ENCODE results near the gene FGB. TPM values are rescaled to one million over a fixed set of nuclear protein-coding genes. Genes with fewer than 3 reads are reported as not detected.

FGB gene
- total RNA-seq, 1 experiment from 2014 or later: 29.4 TPM

- no peak overlapping the region for H3K4me3 Mint-ChIP-seq (ENCODE audit: unreplicated experiment)
- Histone ChIP-seq H3K36me3 (ENCODE audit: control insufficient read depth, insufficient read depth, low read length) (no peaks in the 10 kb centered on the region), H3K4me1 (peaks cover 17% of the 10 kb centered on the region), H3K9me3 (no peaks in the 10 kb centered on the region), H3K4me3 (ENCODE audit: low read depth, low read length) (no peak overlapping the region), H3K27me3 (replicated peaks; ENCODE audit: control insufficient read depth, insufficient read depth, low read length) (no peaks in the 10 kb centered on the region)
- no peaks in the 10 kb centered on the region for H3K9me3 Mint-ChIP-seq (ENCODE audit: unreplicated experiment)
- H3K27me3 Mint-ChIP-seq (ENCODE audit: insufficient read depth, unreplicated experiment): no peaks in the 10 kb centered on the region
- ChIA-PET CTCF (no interaction called here), POLR2A (no interaction called here)
- no peaks in the 10 kb centered on the region for H3K36me3 Mint-ChIP-seq (ENCODE audit: insufficient read depth, unreplicated experiment)
- no peaks in the 10 kb centered on the region for H3K4me1 Mint-ChIP-seq (ENCODE audit: low read depth, unreplicated experiment)
- no TSS peak for BruUV-seq (replicated peaks)
- no peak overlapping the region for H3K27ac Mint-ChIP-seq (ENCODE audit: unreplicated experiment)
- TF ChIP-seq CTCF (IDR thresholded peaks at IDR 0.05; ENCODE audit: insufficient read depth in 1 of 2, low read depth in 1 of 2, low read length in 1 of 2, severe bottlenecking in 1 of 2, unreplicated experiment in 1 of 2): no peak
- no peak for DNase-seq
- intact Hi-C loops (cut with micrococcal nuclease; ENCODE audit: unreplicated experiment): no loop called here
Observed at GRCh38 chr4:154566639-154567204, 3.9 kb downstream of the FGB start.

GRCh38 chr4:154569028-154569427 lies 6.2 kb downstream of the FGB start:
- H3K4me3 Mint-ChIP-seq (ENCODE audit: unreplicated experiment): no peak overlapping the region
- BruUV-seq (replicated peaks): no TSS peak
- intact Hi-C loops (cut with micrococcal nuclease; ENCODE audit: unreplicated experiment): no loop called here

GRCh38 chr4:154569584-154569983 lies 6.8 kb downstream of the FGB start:
- Mint-ChIP-seq H3K27me3 (ENCODE audit: insufficient read depth, unreplicated experiment) (no peaks in the 10 kb centered on the region), H3K9me3 (ENCODE audit: unreplicated experiment) (no peaks in the 10 kb centered on the region), H3K27ac (ENCODE audit: unreplicated experiment) (no peak overlapping the region), H3K4me1 (ENCODE audit: low read depth, unreplicated experiment) (no peaks in the 10 kb centered on the region), H3K36me3 (ENCODE audit: insufficient read depth, unreplicated experiment) (no peaks in the 10 kb centered on the region), H3K4me3 (ENCODE audit: unreplicated experiment) (no peak overlapping the region)
- no peak for TF ChIP-seq CTCF (IDR thresholded peaks at IDR 0.05; ENCODE audit: insufficient read depth in 1 of 2, low read depth in 1 of 2, low read length in 1 of 2, severe bottlenecking in 1 of 2, unreplicated experiment in 1 of 2)
- intact Hi-C loops (cut with micrococcal nuclease; ENCODE audit: unreplicated experiment): no loop called here
- BruUV-seq (replicated peaks): no TSS peak
- H3K4me3 ChIP-seq (ENCODE audit: low read depth, low read length): no peak overlapping the region
- CTCF ChIA-PET: no interaction called here
- H3K36me3 ChIP-seq (ENCODE audit: control insufficient read depth, insufficient read depth, low read length): no peaks in the 10 kb centered on the region
- no peaks in the 10 kb centered on the region for H3K27me3 ChIP-seq (replicated peaks; ENCODE audit: control insufficient read depth, insufficient read depth, low read length)
- DNase-seq: no peak
- H3K9me3 ChIP-seq: no peaks in the 10 kb centered on the region
- POLR2A ChIA-PET: no interaction called here
- no peaks in the 10 kb centered on the region for H3K4me1 ChIP-seq

More at GRCh38 chr4:154569028-154569427, 6.2 kb downstream of the FGB start:
- no peaks in the 10 kb centered on the region for H3K9me3 Mint-ChIP-seq (ENCODE audit: unreplicated experiment)
- TF ChIP-seq CTCF (IDR thresholded peaks at IDR 0.05; ENCODE audit: insufficient read depth in 1 of 2, low read depth in 1 of 2, low read length in 1 of 2, severe bottlenecking in 1 of 2, unreplicated experiment in 1 of 2): no peak
- CTCF ChIA-PET: no interaction called here
- POLR2A ChIA-PET: no interaction called here
- Histone ChIP-seq H3K27me3 (replicated peaks; ENCODE audit: control insufficient read depth, insufficient read depth, low read length) (no peaks in the 10 kb centered on the region), H3K4me3 (ENCODE audit: low read depth, low read length) (no peak overlapping the region), H3K4me1 (0 out of 2 replicates have a peak, but pooled peaks cover 3% of the 10 kb centered on the region), H3K9me3 (no peaks in the 10 kb centered on the region), H3K36me3 (ENCODE audit: control insufficient read depth, insufficient read depth, low read length) (no peaks in the 10 kb centered on the region)
- no peaks in the 10 kb centered on the region for H3K36me3 Mint-ChIP-seq (ENCODE audit: insufficient read depth, unreplicated experiment)
- H3K27me3 Mint-ChIP-seq (ENCODE audit: insufficient read depth, unreplicated experiment): no peaks in the 10 kb centered on the region
- DNase-seq: no peak
- no peak overlapping the region for H3K27ac Mint-ChIP-seq (ENCODE audit: unreplicated experiment)
- H3K4me1 Mint-ChIP-seq (ENCODE audit: low read depth, unreplicated experiment): no peaks in the 10 kb centered on the region

Measured in Caco-2 (cell line).